ENCODE results near the gene SMCO4.

Gene SMCO4

GRCh38 chr11:93542811-93543229 lies 371 bp downstream of the SMCO4 start:
- TF ChIP-seq, protein P1, sequence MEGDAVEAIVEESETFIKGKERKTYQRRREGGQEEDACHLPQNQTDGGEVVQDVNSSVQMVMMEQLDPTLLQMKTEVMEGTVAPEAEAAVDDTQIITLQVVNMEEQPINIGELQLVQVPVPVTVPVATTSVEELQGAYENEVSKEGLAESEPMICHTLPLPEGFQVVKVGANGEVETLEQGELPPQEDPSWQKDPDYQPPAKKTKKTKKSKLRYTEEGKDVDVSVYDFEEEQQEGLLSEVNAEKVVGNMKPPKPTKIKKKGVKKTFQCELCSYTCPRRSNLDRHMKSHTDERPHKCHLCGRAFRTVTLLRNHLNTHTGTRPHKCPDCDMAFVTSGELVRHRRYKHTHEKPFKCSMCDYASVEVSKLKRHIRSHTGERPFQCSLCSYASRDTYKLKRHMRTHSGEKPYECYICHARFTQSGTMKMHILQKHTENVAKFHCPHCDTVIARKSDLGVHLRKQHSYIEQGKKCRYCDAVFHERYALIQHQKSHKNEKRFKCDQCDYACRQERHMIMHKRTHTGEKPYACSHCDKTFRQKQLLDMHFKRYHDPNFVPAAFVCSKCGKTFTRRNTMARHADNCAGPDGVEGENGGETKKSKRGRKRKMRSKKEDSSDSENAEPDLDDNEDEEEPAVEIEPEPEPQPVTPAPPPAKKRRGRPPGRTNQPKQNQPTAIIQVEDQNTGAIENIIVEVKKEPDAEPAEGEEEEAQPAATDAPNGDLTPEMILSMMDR (IDR thresholded peaks at IDR 0.05; ENCODE audit: insufficient read depth, low read length, poor library complexity, severe bottlenecking) = no peak
- no peak for TF ChIP-seq EZH2phosphoT487 (conservative IDR thresholded peaks at IDR 0.05; ENCODE audit: low read length)
- Histone ChIP-seq H3K4me3 (ENCODE audit: insufficient read depth, low read length, poor library complexity, severe bottlenecking) (peak overlapping the region; percentile 35), H2AFZ (ENCODE audit: low read depth, low read length, severe bottlenecking) (peak overlapping the region; percentile 36), H3K79me2 (ENCODE audit: insufficient read depth, low read length) (no peaks in the 10 kb centered on the region), H3K9me2 (replicated peaks; ENCODE audit: insufficient read depth, low read length) (no peaks in the 10 kb centered on the region), H3K9me3 (ENCODE audit: insufficient read depth, low read length) (no peaks in the 10 kb centered on the region), H3K9ac (ENCODE audit: low read length) (no peak overlapping the region; the same call in 1 of the 2 replicates), H3K4me2 (ENCODE audit: low read depth, low read length, poor library complexity, severe bottlenecking) (peak overlapping the region; percentile 45), H3K27ac (ENCODE audit: low read depth, low read length) (no peak overlapping the region), H3F3A (ENCODE audit: insufficient read depth) (no peaks in the 10 kb centered on the region), H4K20me1 (ENCODE audit: low read depth, low read length) (no peaks in the 10 kb centered on the region), H3K36me3 (ENCODE audit: low read length) (no peaks in the 10 kb centered on the region), H3K27me3 (ENCODE audit: low read length) (no peaks in the 10 kb centered on the region)

DNA sequence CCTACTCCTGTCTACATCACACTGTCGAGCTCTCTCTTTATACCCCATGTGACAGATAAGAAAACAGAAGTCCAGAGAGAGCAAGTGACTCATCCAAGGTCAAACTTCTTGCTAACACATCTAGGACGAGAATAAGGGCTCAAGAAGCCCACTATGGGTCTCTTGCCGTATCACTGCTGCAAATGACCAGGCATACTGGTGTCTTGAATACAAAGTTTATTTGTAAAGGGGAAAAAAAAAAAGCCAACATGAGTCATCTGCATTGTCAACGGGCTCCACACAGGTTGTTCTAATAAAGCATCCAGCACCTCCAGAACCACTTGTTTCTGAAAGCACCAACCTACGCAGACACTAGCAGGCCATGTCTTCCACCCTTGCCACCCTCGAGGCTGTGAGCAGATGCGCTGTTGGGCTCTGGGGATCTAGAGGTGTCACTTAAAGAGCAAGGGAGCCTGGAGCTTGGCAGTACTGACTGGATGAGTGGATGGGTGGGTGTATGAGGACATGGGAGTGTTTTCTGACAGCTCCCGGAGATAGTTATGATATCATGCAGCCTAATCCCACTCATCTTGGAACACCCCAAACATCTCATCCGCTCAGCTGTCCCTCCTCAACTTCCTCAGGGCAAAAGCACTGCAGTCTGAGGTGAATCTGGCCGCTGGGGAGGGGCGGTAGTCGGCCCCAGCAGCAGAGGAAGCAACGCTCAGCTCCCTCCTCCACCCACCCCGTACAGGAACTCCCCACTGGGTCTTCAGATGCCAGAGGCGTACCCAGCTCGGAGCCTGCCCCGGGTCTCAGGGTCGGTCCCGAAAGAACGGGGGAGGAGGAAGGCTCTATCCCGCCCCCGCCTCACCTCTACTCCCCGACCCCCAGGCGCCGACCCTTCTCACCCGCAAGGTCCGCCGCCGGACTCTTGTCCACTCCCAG lies 1.0 kb downstream of the SMCO4 start:
- Histone ChIP-seq H3K79me2 (ENCODE audit: insufficient read depth, low read length) (no peaks in the 10 kb centered on the region), H3K36me3 (ENCODE audit: low read length) (no peaks in the 10 kb centered on the region), H2AFZ (ENCODE audit: low read depth, low read length, severe bottlenecking) (no peak overlapping the region), H3K27me3 (ENCODE audit: low read length) (no peaks in the 10 kb centered on the region), H3K9ac (ENCODE audit: low read length) (no peak overlapping the region; the same call in 1 of the 2 replicates), H3K4me2 (ENCODE audit: low read depth, low read length, poor library complexity, severe bottlenecking) (peak overlapping the region; percentile 45), H3K9me2 (replicated peaks; ENCODE audit: insufficient read depth, low read length) (no peaks in the 10 kb centered on the region), H3F3A (ENCODE audit: insufficient read depth) (no peaks in the 10 kb centered on the region), H4K20me1 (ENCODE audit: low read depth, low read length) (no peaks in the 10 kb centered on the region), H3K27ac (ENCODE audit: low read depth, low read length) (no peak overlapping the region), H3K9me3 (ENCODE audit: insufficient read depth, low read length) (no peaks in the 10 kb centered on the region), H3K4me3 (ENCODE audit: insufficient read depth, low read length, poor library complexity, severe bottlenecking) (peak overlapping the region; percentile 35)
- TF ChIP-seq, protein P1 (IDR thresholded peaks at IDR 0.05; ENCODE audit: insufficient read depth, low read length, poor library complexity, severe bottlenecking) = no peak
- no peak for TF ChIP-seq EZH2phosphoT487 (conservative IDR thresholded peaks at IDR 0.05; ENCODE audit: low read length)

GRCh38 chr11:93540896-93541553 lies 2.2 kb downstream of the SMCO4 start:
- Histone ChIP-seq H3K9me3 (ENCODE audit: insufficient read depth, low read length) (no peaks in the 10 kb centered on the region), H3K27me3 (ENCODE audit: low read length) (no peaks in the 10 kb centered on the region), H3K9me2 (replicated peaks; ENCODE audit: insufficient read depth, low read length) (no peaks in the 10 kb centered on the region), H3K9ac (ENCODE audit: low read length) (no peak overlapping the region), H4K20me1 (ENCODE audit: low read depth, low read length) (no peaks in the 10 kb centered on the region), H3K27ac (ENCODE audit: low read depth, low read length) (no peak overlapping the region), H2AFZ (ENCODE audit: low read depth, low read length, severe bottlenecking) (no peak overlapping the region), H3K4me3 (ENCODE audit: insufficient read depth, low read length, poor library complexity, severe bottlenecking) (no peak overlapping the region), H3K4me2 (ENCODE audit: low read depth, low read length, poor library complexity, severe bottlenecking) (no peak overlapping the region), H3K79me2 (ENCODE audit: insufficient read depth, low read length) (no peaks in the 10 kb centered on the region), H3F3A (ENCODE audit: insufficient read depth) (no peaks in the 10 kb centered on the region), H3K36me3 (ENCODE audit: low read length) (no peaks in the 10 kb centered on the region)
- TF ChIP-seq EZH2phosphoT487 (conservative IDR thresholded peaks at IDR 0.05; ENCODE audit: low read length) = no peak
- TF ChIP-seq, protein P1 (IDR thresholded peaks at IDR 0.05; ENCODE audit: insufficient read depth, low read length, poor library complexity, severe bottlenecking) = no peak

Measured in SU-DHL-6 (cell line).